OCI-LY1 (cell line): ENCODE results near the gene CLRN3.
A peak's percentile ranks its signal among the peaks of the same experiment; 100 is the strongest.

Source experiments
- H2AFZ ChIP-seq: fragments of 200-600 bp; sonication (generic), shearing (Covaris generic); 2 replicates; pipeline ENCODE4 v1.6.0; 2014; ENCODE audit warnings: antibody characterized with exemption, mild to moderate bottlenecking, low read length
- H3F3A ChIP-seq: fragments of 200-600 bp; sonication (generic), shearing (Covaris generic); 2 replicates; pipeline ENCODE4 v1.6.0; 2014; ENCODE audit warnings: mild to moderate bottlenecking, antibody characterized with exemption, low read length, moderate library complexity; ENCODE audit not compliant: insufficient read depth
- H3K27ac ChIP-seq: fragments of 200-600 bp; sonication (generic); 2 replicates; pipeline ENCODE4 v1.5.1; 2014; ENCODE audit warnings: low read length, mixed run types, mild to moderate bottlenecking, low read depth; ENCODE audit not compliant: poor library complexity, severe bottlenecking
- H3K27me3 ChIP-seq: fragments of 200-600 bp; sonication (generic); 2 replicates; pipeline ENCODE4 v1.6.0; 2014; ENCODE audit warnings: antibody characterized with exemption, mild to moderate bottlenecking, low read length, moderate library complexity; ENCODE audit not compliant: insufficient read depth
- H3K36me3 ChIP-seq: fragments of 200-600 bp; sonication (generic); 2 replicates; pipeline ENCODE4 v1.6.1; 2014; ENCODE audit warnings: mild to moderate bottlenecking, antibody characterized with exemption, low read length, moderate library complexity, mixed read lengths; ENCODE audit not compliant: insufficient read depth
- H3K4me1 ChIP-seq: fragments of 200-600 bp; sonication (generic); 2 replicates; pipeline ENCODE4 v1.5.1; 2014; ENCODE audit warnings: mild to moderate bottlenecking, low read length, moderate library complexity; ENCODE audit not compliant: insufficient read depth, severe bottlenecking
- H3K4me2 ChIP-seq: fragments of 200-600 bp; sonication (generic), shearing (Covaris generic); 2 replicates; pipeline ENCODE4 v1.6.1; 2014; ENCODE audit warnings: low read length
- H3K4me3 ChIP-seq: fragments of 200-600 bp; sonication (generic); 2 replicates; pipeline ENCODE4 v1.5.1; 2014; ENCODE audit warnings: low read length, low read depth, mild to moderate bottlenecking, mixed read lengths; ENCODE audit not compliant: poor library complexity, severe bottlenecking
- H3K79me2 ChIP-seq: fragments of 200-600 bp; shearing (Covaris generic); 2 replicates; pipeline ENCODE4 v1.6.1; 2016; ENCODE audit warnings: mixed run types, low read length, mixed read lengths; ENCODE audit not compliant: insufficient read depth
- H3K9ac ChIP-seq: fragments of 200-600 bp; sonication (generic), shearing (Covaris generic); 2 replicates; pipeline ENCODE4 v1.6.1; 2014; ENCODE audit warnings: mild to moderate bottlenecking, low read length, mixed read lengths
- H3K9me2 ChIP-seq: fragments of 200-600 bp; sonication (generic), shearing (Covaris generic); 2 replicates; pipeline ENCODE4 v1.6.1; 2014; ENCODE audit warnings: low read depth, mild to moderate bottlenecking, low read length, mixed read lengths
- H3K9me3 ChIP-seq: fragments of 200-600 bp; shearing (Covaris generic); 2 replicates; pipeline ENCODE4 v1.6.1; 2014; ENCODE audit warnings: low read length, mixed read lengths
- H4K20me1 ChIP-seq: fragments of 200-600 bp; sonication (generic), shearing (Covaris generic); 2 replicates; pipeline ENCODE4 v1.6.0; 2016; ENCODE audit warnings: mild to moderate bottlenecking, low read length; ENCODE audit not compliant: insufficient read depth
- EZH2 ChIP-seq: fragments of 200-600 bp; sonication (generic), shearing (Covaris generic); IDR thresholded peaks from 2 replicates; pipeline ENCODE4 v1.8.0; 2017; ENCODE audit warnings: borderline replicate concordance, mixed run types, mild to moderate bottlenecking, antibody characterized with exemption, low read length, moderate library complexity, mixed read lengths
- TF ChIP-seq, protein P1 (sequence below): fragments of 200-600 bp; sonication (generic), shearing (Covaris generic); IDR thresholded peaks from 2 replicates; pipeline ENCODE4 v1.5.1; 2017; ENCODE audit warnings: mild to moderate bottlenecking, antibody characterized with exemption, low read length, moderate library complexity, mixed read lengths

The CLRN3 gene

DNA sequence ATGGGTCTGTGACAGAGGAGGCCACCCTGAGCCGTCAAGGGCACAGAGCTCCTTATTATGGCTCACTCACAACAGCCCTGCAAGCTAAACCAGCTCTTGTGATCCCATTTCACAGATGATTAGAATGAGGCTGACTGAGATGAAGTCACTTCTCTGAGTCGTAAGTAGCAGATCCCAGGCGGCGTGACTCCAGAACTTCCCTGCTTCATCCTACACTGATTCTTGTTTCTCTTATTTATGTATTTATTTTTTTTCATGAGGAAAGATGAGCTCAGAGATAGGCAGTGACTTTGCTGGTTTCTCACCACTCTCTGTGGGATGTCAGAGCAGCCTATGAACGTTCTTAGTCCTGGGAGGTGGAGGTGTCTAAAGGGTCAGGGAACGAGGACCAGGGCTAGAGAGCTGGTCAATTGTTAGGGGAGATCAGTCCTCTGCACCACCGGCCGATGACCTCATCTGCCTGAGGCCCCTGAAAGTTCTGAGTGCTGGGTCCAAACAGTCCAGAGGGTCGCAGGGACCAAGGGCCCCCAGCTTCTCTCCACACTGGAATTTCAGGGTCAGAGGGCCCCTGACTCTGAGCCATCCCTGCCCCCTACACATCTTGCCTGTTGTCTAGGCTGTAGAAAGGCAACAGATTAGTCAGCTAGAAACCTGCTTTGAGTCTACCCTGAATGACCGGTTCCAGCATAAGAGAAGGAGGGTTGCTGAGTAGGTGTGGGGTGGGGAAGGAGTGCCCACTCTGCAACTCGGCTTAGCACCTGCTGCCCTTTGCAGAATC lies 17.9 kb downstream of the CLRN3 start:
- Histone ChIP-seq H3K27me3 (0 out of 2 replicates have a peak, but pooled peaks cover 4% of the 10 kb centered on the region), H3K27ac (no peak overlapping the region), H4K20me1 (no peaks in the 10 kb centered on the region), H3K4me1 (no peaks in the 10 kb centered on the region), H3K36me3 (no peaks in the 10 kb centered on the region), H3K9ac (no peak overlapping the region), H3K4me3 (no peak overlapping the region), H3K79me2 (no peaks in the 10 kb centered on the region), H3K9me2 (no peaks in the 10 kb centered on the region), H3K4me2 (no peak overlapping the region), H3K9me3 (no peaks in the 10 kb centered on the region), H3F3A (no peaks in the 10 kb centered on the region), H2AFZ (no peak overlapping the region)
- TF ChIP-seq EZH2, result no peak
- TF ChIP-seq, protein P1, sequence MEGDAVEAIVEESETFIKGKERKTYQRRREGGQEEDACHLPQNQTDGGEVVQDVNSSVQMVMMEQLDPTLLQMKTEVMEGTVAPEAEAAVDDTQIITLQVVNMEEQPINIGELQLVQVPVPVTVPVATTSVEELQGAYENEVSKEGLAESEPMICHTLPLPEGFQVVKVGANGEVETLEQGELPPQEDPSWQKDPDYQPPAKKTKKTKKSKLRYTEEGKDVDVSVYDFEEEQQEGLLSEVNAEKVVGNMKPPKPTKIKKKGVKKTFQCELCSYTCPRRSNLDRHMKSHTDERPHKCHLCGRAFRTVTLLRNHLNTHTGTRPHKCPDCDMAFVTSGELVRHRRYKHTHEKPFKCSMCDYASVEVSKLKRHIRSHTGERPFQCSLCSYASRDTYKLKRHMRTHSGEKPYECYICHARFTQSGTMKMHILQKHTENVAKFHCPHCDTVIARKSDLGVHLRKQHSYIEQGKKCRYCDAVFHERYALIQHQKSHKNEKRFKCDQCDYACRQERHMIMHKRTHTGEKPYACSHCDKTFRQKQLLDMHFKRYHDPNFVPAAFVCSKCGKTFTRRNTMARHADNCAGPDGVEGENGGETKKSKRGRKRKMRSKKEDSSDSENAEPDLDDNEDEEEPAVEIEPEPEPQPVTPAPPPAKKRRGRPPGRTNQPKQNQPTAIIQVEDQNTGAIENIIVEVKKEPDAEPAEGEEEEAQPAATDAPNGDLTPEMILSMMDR, result no peak

DNA sequence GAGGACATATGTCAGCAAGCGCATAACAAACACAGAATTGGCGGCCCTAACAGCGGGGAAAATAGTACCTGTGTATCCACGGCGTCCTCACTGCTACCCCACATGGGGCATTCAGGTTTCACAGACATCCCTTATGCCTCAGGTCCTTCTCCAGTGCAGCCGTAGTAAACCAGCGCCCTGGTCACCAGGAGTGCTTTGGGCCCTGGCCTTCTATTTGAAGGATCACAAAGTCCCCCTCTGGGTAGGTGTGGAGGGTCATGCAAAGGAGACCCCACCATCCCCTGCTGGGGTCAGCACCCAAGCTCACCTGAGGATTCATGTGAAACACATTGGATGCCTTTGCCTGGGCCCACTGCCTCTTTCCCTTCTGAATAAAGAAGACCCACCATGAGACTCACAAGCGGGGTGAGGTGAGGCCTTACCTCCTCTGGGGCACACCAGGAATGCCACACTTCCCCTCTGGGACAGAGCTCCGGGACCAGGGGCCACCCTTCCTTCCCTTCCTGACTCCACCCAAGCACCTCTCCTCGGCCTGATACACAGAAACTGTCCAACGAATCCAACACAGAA lies 18.8 kb downstream of the CLRN3 start:
- Histone ChIP-seq H3K4me2 (no peak overlapping the region), H3K9me2 (no peaks in the 10 kb centered on the region), H3K4me3 (no peak overlapping the region), H3K27ac (no peak overlapping the region), H3K79me2 (no peaks in the 10 kb centered on the region), H4K20me1 (no peaks in the 10 kb centered on the region), H2AFZ (no peak overlapping the region), H3K4me1 (no peaks in the 10 kb centered on the region), H3F3A (no peaks in the 10 kb centered on the region), H3K27me3 (peaks cover 4% of the 10 kb centered on the region; the same call in 1 of the 2 replicates), H3K9ac (no peak overlapping the region), H3K9me3 (no peaks in the 10 kb centered on the region), H3K36me3 (no peaks in the 10 kb centered on the region)
- no peak for TF ChIP-seq EZH2
- TF ChIP-seq, protein P1, result no peak

DNA sequence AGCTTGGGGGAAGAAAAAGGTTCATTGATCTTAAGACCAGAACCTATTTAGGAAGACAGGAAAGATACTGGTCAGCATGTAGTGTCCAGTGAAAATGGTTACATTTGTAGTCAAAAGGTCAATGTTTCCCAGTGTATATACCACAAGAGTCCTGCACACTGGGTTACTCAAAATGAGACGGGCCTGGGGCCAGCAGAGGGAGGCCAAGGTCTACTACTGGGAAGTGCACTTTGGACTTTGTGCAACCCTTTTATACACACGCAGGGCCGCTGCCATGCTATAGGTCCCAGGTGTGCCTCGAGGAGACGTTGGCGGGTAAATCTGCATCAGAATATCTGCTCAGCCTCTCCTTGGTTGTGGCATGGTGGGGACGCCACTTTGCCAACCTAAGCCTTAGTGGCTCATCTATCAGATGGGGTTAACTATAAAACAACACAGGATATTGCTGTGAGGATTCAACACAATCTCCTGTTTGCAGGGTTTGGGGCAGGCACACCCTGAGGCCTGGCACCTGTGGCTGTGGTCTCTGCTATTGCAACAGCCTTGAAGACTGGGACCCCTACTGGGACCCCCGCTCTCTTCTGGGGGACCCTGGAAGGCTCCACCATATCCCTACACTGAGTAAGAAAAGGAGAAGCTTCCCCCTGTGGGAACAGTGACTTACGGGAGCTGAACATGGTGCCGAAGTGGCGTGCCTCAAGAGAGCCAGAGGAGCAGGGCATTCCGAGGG lies 19.7 kb downstream of the CLRN3 start:
- Histone ChIP-seq H3K4me2 (no peak overlapping the region), H3K4me1 (no peaks in the 10 kb centered on the region), H3K9me3 (no peaks in the 10 kb centered on the region), H3K9me2 (no peaks in the 10 kb centered on the region), H3F3A (no peaks in the 10 kb centered on the region), H3K27ac (no peak overlapping the region), H3K4me3 (no peak overlapping the region), H4K20me1 (no peaks in the 10 kb centered on the region), H3K36me3 (no peaks in the 10 kb centered on the region), H3K27me3 (peaks cover 4% of the 10 kb centered on the region; the same call in 1 of the 2 replicates), H2AFZ (no peak overlapping the region), H3K9ac (no peak overlapping the region), H3K79me2 (no peaks in the 10 kb centered on the region)
- TF ChIP-seq, protein P1, result peak; percentile 11; the same call in 1 of the 2 replicates
- TF ChIP-seq EZH2, result no peak
